ENCODE results near the gene AMFR. TPM values are rescaled to one million over a fixed set of nuclear protein-coding genes. Genes with fewer than 3 reads are reported as not detected.

The AMFR gene
- total and polyA plus RNA-seq, 2 of the 8 experiments (the other 6 are each of a cell fraction or from before 2014, with no cell fraction given): 18.6 to 21.7 TPM

DNA sequence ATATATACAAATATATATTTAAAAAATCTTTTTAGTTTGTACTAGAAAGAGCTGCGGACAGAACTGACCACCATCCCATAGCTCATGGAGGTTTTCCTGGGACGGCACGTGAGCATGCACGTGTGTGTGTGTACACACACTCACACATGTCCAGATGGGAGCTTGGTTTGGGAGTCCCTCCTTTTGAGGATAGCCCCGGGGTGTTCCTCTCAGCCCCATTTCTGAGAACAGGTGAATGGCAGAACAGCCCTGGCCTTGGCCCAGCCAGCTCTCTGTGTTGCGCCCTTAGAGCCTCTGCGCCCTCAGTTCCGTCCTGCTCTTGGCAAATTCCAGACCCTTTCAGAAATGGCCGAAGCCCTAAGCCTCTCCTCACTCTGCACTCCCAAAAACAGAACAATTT, 70.1 kb downstream of the AMFR start (continued):
- no peak for TF ChIP-seq RFX5 (IDR thresholded peaks at IDR 0.05; ENCODE audit: borderline replicate concordance, low read depth, low read length)
